Mucosa of descending colon (tissue), 3 donors: ENCODE measurements around the gene KLHL6. TPM values are rescaled to one million over a fixed set of nuclear protein-coding genes. Genes with fewer than 3 reads are reported as not detected.

Experiments
- ATAC-seq: fragments of 200-7000 bp; cut with Tn5 transposase; one replicate; pipeline ENCODE4 v1.9.1; 2020; ENCODE audit warnings: mild to moderate bottlenecking, moderate library complexity
- DNase-seq, 3 donors: peaks; one replicate each; pipeline ENCODE4 v3.0.0-alpha.2; 2020
- H3K36me3 ChIP-seq: fragments of 200-600 bp; one replicate; pipeline ENCODE4 v1.8.0; 2021; ENCODE audit warnings: low read depth, mild to moderate bottlenecking
- H3K4me1 ChIP-seq: fragments of 200-600 bp; one replicate; pipeline ENCODE4 v1.8.0; 2021; ENCODE audit warnings: low read depth, mild to moderate bottlenecking
- H3K4me3 ChIP-seq: fragments of 200-600 bp; one replicate; pipeline ENCODE4 v1.8.0; 2021; ENCODE audit warnings: mild to moderate bottlenecking
- H3K9me3 ChIP-seq: fragments of 200-600 bp; one replicate; pipeline ENCODE4 v1.8.0; 2021; ENCODE audit warnings: mild to moderate bottlenecking
- CTCF ChIP-seq: fragments of 200-600 bp; IDR thresholded peaks from one replicate; pipeline ENCODE4 v1.8.0; 2022; ENCODE audit warnings: antibody characterized with exemption, mild to moderate bottlenecking
- intact Hi-C, 2 donors: fragments of 100-400 bp; cut with DNase I in 1 of 2; cut with micrococcal nuclease in 1 of 2; formaldehyde crosslinking; loops; one replicate each; pipeline versions ENCODE4 v1.11.0 to v1.11.1; 2022; cut with DNase I, micrococcal nuclease
- total RNA-seq, 3 donors: library from RNA; stranded (reverse); fragmentation: NEBNext Ultra II Directional in 2 of 3; extraction: Animal tissue kit (Norgen Biotek cat#: 25700) in 2 of 3; gene quantifications; one replicate each; pipeline versions ENCODE4 v1.2.1 to v1.2.4, GENCODE V29; 2021 to 2023
- donor health status: DM: no; HTN: no; CAD: no; lungs with moderate emphysema.
- donor health status: DM: no; HTN: no; CAD: no.
- donor health status: DM: no; HTN: yes; CAD: no.

KLHL6 gene
- total RNA-seq, 3 donors from 2014 or later = 1.9 to 3.0 (median 1.9) TPM

GRCh38 chr3:183487896-183488295 is 67.6 kb downstream of the KLHL6 start:
- no peak for TF ChIP-seq CTCF
- DNase-seq (no peak), ATAC-seq (no peak)
- Histone ChIP-seq H3K4me1 (peaks cover 7% of the 10 kb centered on the region), H3K4me3 (no peak overlapping the region), H3K9me3 (no peaks in the 10 kb centered on the region), H3K36me3 (no peaks in the 10 kb centered on the region)
- intact Hi-C loops = loop anchor here in 1 of 2 donors (10.0 kb wide), 1 partner anchor 67 kb away; the partner anchor contains the start of gene KLHL6

GRCh38 chr3:183487016-183487415 is 68.5 kb downstream of the KLHL6 start:
- H3K4me1 ChIP-seq = peaks cover 7% of the 10 kb centered on the region
- H3K36me3 ChIP-seq = no peaks in the 10 kb centered on the region
- H3K4me3 ChIP-seq = no peak overlapping the region
- no peak for TF ChIP-seq CTCF
- DNase-seq (no peak), ATAC-seq (no peak)
- intact Hi-C loops = loop anchor here in 1 of 2 donors (10.0 kb wide), 1 partner anchor 68 kb away; the partner anchor contains the start of gene KLHL6
- H3K9me3 ChIP-seq = no peaks in the 10 kb centered on the region

GRCh38 chr3:183486472-183486871 is 69.0 kb downstream of the KLHL6 start:
- no peak for DNase-seq

GRCh38 chr3:183485585-183485984 is 69.9 kb downstream of the KLHL6 start:
- Histone ChIP-seq H3K4me3 (no peak overlapping the region), H3K4me1 (peaks cover 7% of the 10 kb centered on the region), H3K36me3 (no peaks in the 10 kb centered on the region), H3K9me3 (no peaks in the 10 kb centered on the region)
- DNase-seq = no peak
- ATAC-seq = no peak
- intact Hi-C loops = loop anchor here in 1 of 2 donors (10.0 kb wide), 1 partner anchor 69 kb away; the partner anchor contains the start of gene KLHL6
- TF ChIP-seq CTCF = no peak

More at GRCh38 chr3:183486472-183486871, 69.0 kb downstream of the KLHL6 start:
- no peak for ATAC-seq
- Histone ChIP-seq H3K9me3 (no peaks in the 10 kb centered on the region), H3K36me3 (no peaks in the 10 kb centered on the region), H3K4me1 (peaks cover 7% of the 10 kb centered on the region), H3K4me3 (no peak overlapping the region)
- no peak for TF ChIP-seq CTCF
- intact Hi-C loops = loop anchor here in 1 of 2 donors (10.0 kb wide), 1 partner anchor 68 kb away; the partner anchor contains the start of gene KLHL6

GRCh38 chr3:183485093-183485492 is 70.4 kb downstream of the KLHL6 start:
- DNase-seq (no peak), ATAC-seq (no peak)
- Histone ChIP-seq H3K4me1 (peaks cover 3% of the 10 kb centered on the region), H3K4me3 (no peak overlapping the region), H3K9me3 (no peaks in the 10 kb centered on the region), H3K36me3 (no peaks in the 10 kb centered on the region)
- intact Hi-C loops = loop anchor here in 1 of 2 donors (10.0 kb wide), 1 partner anchor 70 kb away; the partner anchor contains the start of gene KLHL6
- no peak for TF ChIP-seq CTCF
